H1 (cell line): ENCODE results near the gene RSBN1. TPM values are rescaled to one million over a fixed set of nuclear protein-coding genes. Genes with fewer than 3 reads are reported as not detected.

Experiments used
- GABPA ChIP-seq: IDR thresholded peaks from 2 replicates; pipeline ENCODE4 v1.6.1; 2011; ENCODE audit warnings: mild to moderate bottlenecking, low read length, moderate library complexity, borderline replicate concordance; ENCODE audit not compliant: insufficient read depth
- GTF2F1 ChIP-seq: IDR thresholded peaks from 2 replicates; pipeline ENCODE4 v1.6.1; 2012; ENCODE audit warnings: low read depth, low read length, improper control_type of control experiment, borderline replicate concordance
- polyA plus RNA-seq, 7 experiments: library from polyadenylated mRNA; depleted of rRNA in 3 of 7; stranded (reverse) in 5 of 7; unstranded in 2 of 7; fragments of >200 nt in 5 of 7; fragments of 200-250 nt in 2 of 7; gene quantifications; 1 replicate in 5 of 7; 2 replicates in 1 of 7; 4 replicates in 1 of 7; pipeline versions ENCODE4 v1.2.1 to v1.2.3, GENCODE V29; 2011 to 2013; ENCODE audit warnings: missing spikeins in 2 of 7, mixed read lengths in 2 of 7
- total RNA-seq: library from RNA; stranded (reverse); fragmentation: NEBNext Ultra II Directional; extraction: Animal tissue kit (Norgen Biotek cat#: 25700); gene quantifications from 2 replicates; pipeline ENCODE4 v1.2.1, GENCODE V29; 2021

RSBN1 gene
- total and polyA plus RNA-seq, 2 of the 8 experiments (the other 6 are each of a cell fraction or from before 2014, with no cell fraction given), result 4.2 to 17.6 TPM

- TF ChIP-seq GABPA (no peak), GTF2F1 (no peak)
These were observed 97.5 kb downstream of the RSBN1 start (continued) for GRCh38 chr1:113714606-113715269.

Other genes with a start within 250 kb of the RSBN1 start
- 26.9 and 27.7 TPM in 2 replicates for gene PHTF1, start 53.0 kb downstream of the RSBN1 start, total RNA-seq
- gene PHTF1, start 53.0 kb downstream of the RSBN1 start, polyA plus RNA-seq (2011; rRNA removed), result 6.5 and 9.1 TPM in 2 replicates
- gene PTPN22, start 59.2 kb upstream of the RSBN1 start, total RNA-seq, result not detected in 2 replicates
- gene PTPN22, start 59.2 kb upstream of the RSBN1 start, polyA plus RNA-seq (2011; rRNA removed), result not detected in 2 replicates
- 0.11 and 0.32 TPM in 2 replicates for gene BCL2L15, start 75.1 kb upstream of the RSBN1 start, total RNA-seq
- 0.22 and 0.36 TPM in 2 replicates for gene BCL2L15, start 75.1 kb upstream of the RSBN1 start, polyA plus RNA-seq (2011; rRNA removed)
- 8.9 and 11.7 TPM in 2 replicates for gene AP4B1, start 92.3 kb upstream of the RSBN1 start, total RNA-seq
- 7.5 and 9.0 TPM in 2 replicates for gene AP4B1, start 92.3 kb upstream of the RSBN1 start, polyA plus RNA-seq (2011; rRNA removed)
- 11.0 TPM in 2 replicates for gene DCLRE1B, start 92.8 kb upstream of the RSBN1 start, total RNA-seq
- 5.5 and 7.8 TPM in 2 replicates for gene DCLRE1B, start 92.8 kb upstream of the RSBN1 start, polyA plus RNA-seq (2011; rRNA removed)
- gene HIPK1, start 116.8 kb upstream of the RSBN1 start, total RNA-seq, result 63.0 and 64.3 TPM in 2 replicates
- gene HIPK1, start 116.8 kb upstream of the RSBN1 start, polyA plus RNA-seq (2011; rRNA removed), result 40.4 and 46.2 TPM in 2 replicates
- gene OLFML3, start 167.0 kb upstream of the RSBN1 start, total RNA-seq, result 55.3 and 56.0 TPM in 2 replicates
- 72.1 and 72.3 TPM in 2 replicates for gene OLFML3, start 167.0 kb upstream of the RSBN1 start, polyA plus RNA-seq (2011; rRNA removed)